Measurements from ENCODE around the gene RAP1B. TPM values are rescaled to one million over a fixed set of nuclear protein-coding genes. Genes with fewer than 3 reads are reported as not detected.

RAP1B gene
- polyA plus RNA-seq, 1 donor (not counting 4 experiments of a cell fraction or from before 2014, with no cell fraction given) = 274 TPM

DNA sequence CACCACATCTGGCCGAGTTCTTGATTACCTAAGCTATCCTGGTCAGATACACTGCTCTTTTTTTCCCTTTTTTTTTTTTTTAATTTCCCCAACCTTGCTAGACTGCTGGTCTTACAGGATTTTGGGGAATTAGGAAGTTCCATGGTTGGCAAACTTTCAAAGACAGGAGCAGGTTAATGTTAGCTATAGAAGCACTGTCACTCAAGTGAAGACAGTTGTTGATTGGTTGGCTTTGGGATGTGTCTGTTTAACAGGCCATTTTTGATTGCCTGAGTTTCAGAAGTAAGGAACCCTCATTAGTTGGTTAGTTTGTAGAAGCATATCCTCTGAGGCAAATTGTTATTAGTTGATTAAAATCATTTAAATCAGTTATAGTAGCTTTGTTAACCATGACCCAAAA lies 36.8 kb downstream of the RAP1B start:
- Histone ChIP-seq H4K20me1 (ENCODE audit: control insufficient read depth, extremely low read depth, insufficient read depth, low read length) (peaks cover 9% of the 10 kb centered on the region), H3K36me3 (ENCODE audit: control insufficient read depth in 2 of 2, extremely low read depth in 1 of 2, insufficient read depth in 2 of 2, low read length in 2 of 2) (peaks cover 10 to 28% of the 10 kb centered on the region in 2 experiments), H3K27me3 (ENCODE audit: control insufficient read depth, extremely low read depth, insufficient read depth, low read length) (no peaks in the 10 kb centered on the region), H2AFZ (ENCODE audit: control insufficient read depth, low read length) (no peak overlapping the region), H3K9me1 (ENCODE audit: control insufficient read depth, extremely low read depth, insufficient read depth, low read length) (peaks cover 3% of the 10 kb centered on the region), H3K4me1 (ENCODE audit: control insufficient read depth, extremely low read depth, insufficient read depth, low read length) (no peaks in the 10 kb centered on the region), H3K9ac (ENCODE audit: control insufficient read depth, extremely low read depth, insufficient read depth, low read length) (no peak overlapping the region), H3K4me2 (ENCODE audit: control insufficient read depth, extremely low read depth, insufficient read depth, low read depth, low read length) (no peak overlapping the region), H3K27ac (ENCODE audit: control insufficient read depth, insufficient read depth, low read length) (no peak overlapping the region), H3K9me3 (ENCODE audit: control insufficient read depth, low read depth, low read length) (no peaks in the 10 kb centered on the region), H3K4me3 (ENCODE audit: control insufficient read depth in 2 of 3, extremely low read depth in 1 of 3, insufficient read depth in 2 of 3, low read depth in 1 of 3, low read length in 3 of 3) (no peak overlapping the region), H3K79me2 (ENCODE audit: control insufficient read depth, insufficient read depth, low read length) (peaks cover 72% of the 10 kb centered on the region)
- DNase-seq (ENCODE audit: low read depth, low spot score) (no peak), FAIRE-seq (no peak)
- TF ChIP-seq, protein P1, sequence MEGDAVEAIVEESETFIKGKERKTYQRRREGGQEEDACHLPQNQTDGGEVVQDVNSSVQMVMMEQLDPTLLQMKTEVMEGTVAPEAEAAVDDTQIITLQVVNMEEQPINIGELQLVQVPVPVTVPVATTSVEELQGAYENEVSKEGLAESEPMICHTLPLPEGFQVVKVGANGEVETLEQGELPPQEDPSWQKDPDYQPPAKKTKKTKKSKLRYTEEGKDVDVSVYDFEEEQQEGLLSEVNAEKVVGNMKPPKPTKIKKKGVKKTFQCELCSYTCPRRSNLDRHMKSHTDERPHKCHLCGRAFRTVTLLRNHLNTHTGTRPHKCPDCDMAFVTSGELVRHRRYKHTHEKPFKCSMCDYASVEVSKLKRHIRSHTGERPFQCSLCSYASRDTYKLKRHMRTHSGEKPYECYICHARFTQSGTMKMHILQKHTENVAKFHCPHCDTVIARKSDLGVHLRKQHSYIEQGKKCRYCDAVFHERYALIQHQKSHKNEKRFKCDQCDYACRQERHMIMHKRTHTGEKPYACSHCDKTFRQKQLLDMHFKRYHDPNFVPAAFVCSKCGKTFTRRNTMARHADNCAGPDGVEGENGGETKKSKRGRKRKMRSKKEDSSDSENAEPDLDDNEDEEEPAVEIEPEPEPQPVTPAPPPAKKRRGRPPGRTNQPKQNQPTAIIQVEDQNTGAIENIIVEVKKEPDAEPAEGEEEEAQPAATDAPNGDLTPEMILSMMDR (optimal IDR thresholded peaks at IDR 0.05 in 1 of 3, IDR thresholded peaks at IDR 0.05 in 1 of 3, conservative IDR thresholded peaks at IDR 0.05 in 1 of 3; ENCODE audit: extremely low read depth in 1 of 3, insufficient read depth in 2 of 3, low read length in 3 of 3) = no peak
- TF ChIP-seq EZH2 (IDR thresholded peaks at IDR 0.05; ENCODE audit: low read length) = no peak
- dilution Hi-C loops (cut with MboI; ENCODE audit: extremely low pct_ligation_motif_present, low sequenced_read_pairs) = no loop called here

DNA sequence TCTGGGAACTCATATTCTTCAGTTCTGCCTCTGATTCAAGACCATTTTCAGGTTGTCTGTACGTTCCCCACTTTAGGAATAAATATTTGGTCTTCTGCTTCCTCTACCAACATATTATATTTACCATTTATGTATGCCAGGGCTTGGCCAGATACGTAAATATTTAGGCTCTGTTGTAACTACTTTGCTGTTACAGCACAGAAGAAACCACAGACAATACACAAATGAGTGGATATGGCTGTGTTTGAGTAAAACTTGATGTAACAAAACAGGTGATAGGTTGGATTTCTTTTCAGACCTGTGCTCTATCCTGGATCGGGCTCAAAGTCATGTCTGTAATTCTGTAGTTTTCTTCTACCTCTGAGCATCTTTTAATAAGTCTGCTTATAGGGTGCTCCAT lies 37.5 kb downstream of the RAP1B start:
- no peak overlapping the region for H3K9ac ChIP-seq (ENCODE audit: control insufficient read depth, extremely low read depth, insufficient read depth, low read length)
- H2AFZ ChIP-seq (ENCODE audit: control insufficient read depth, low read length) = no peak overlapping the region
- H3K4me2 ChIP-seq (ENCODE audit: control insufficient read depth, extremely low read depth, insufficient read depth, low read depth, low read length) = no peak overlapping the region
- dilution Hi-C loops (cut with MboI; ENCODE audit: extremely low pct_ligation_motif_present, low sequenced_read_pairs) = no loop called here
- H3K9me1 ChIP-seq (ENCODE audit: control insufficient read depth, extremely low read depth, insufficient read depth, low read length) = no peaks in the 10 kb centered on the region
- H3K79me2 ChIP-seq (ENCODE audit: control insufficient read depth, insufficient read depth, low read length) = peaks cover 66% of the 10 kb centered on the region
- H3K27ac ChIP-seq (ENCODE audit: control insufficient read depth, insufficient read depth, low read length) = no peak overlapping the region
- peaks cover 10 to 23% of the 10 kb centered on the region in 2 experiments for H3K36me3 ChIP-seq (ENCODE audit: control insufficient read depth in 2 of 2, extremely low read depth in 1 of 2, insufficient read depth in 2 of 2, low read length in 2 of 2)
- H3K9me3 ChIP-seq (ENCODE audit: control insufficient read depth, low read depth, low read length) = no peaks in the 10 kb centered on the region
- H3K27me3 ChIP-seq (ENCODE audit: control insufficient read depth, extremely low read depth, insufficient read depth, low read length) = no peaks in the 10 kb centered on the region
- no peak for TF ChIP-seq EZH2 (IDR thresholded peaks at IDR 0.05; ENCODE audit: low read length)
- TF ChIP-seq, protein P1 (optimal IDR thresholded peaks at IDR 0.05 in 1 of 3, IDR thresholded peaks at IDR 0.05 in 1 of 3, conservative IDR thresholded peaks at IDR 0.05 in 1 of 3; ENCODE audit: extremely low read depth in 1 of 3, insufficient read depth in 2 of 3, low read length in 3 of 3) = no peak
- H3K4me3 ChIP-seq (ENCODE audit: control insufficient read depth in 2 of 3, extremely low read depth in 1 of 3, insufficient read depth in 2 of 3, low read depth in 1 of 3, low read length in 3 of 3) = no peak overlapping the region
- peaks cover 5% of the 10 kb centered on the region for H4K20me1 ChIP-seq (ENCODE audit: control insufficient read depth, extremely low read depth, insufficient read depth, low read length)
- no peaks in the 10 kb centered on the region for H3K4me1 ChIP-seq (ENCODE audit: control insufficient read depth, extremely low read depth, insufficient read depth, low read length)
- FAIRE-seq (no peak), DNase-seq (ENCODE audit: low read depth, low spot score) (no peak)
